HG03469 (cell line): ENCODE results near the gene TLE1.
A peak's percentile ranks its signal among the peaks of the same experiment; 100 is the strongest.
"Not testable (repeated sequence)": the region's sequence is repeated elsewhere in the genome, so short reads cannot be mapped to it uniquely, and the experiment has no call there.

Experiments used
- ATAC-seq: cut with Tn5 transposase; IDR thresholded peaks from one replicate; pipeline ENCODE4 v1.9.1; 2021; ENCODE audit warnings: mild to moderate bottlenecking, moderate library complexity, moderate number of reproducible peaks; ENCODE audit not compliant: unreplicated experiment

Gene TLE1

GRCh38 chr9:81653240-81653639 lies 36.1 kb downstream of the TLE1 start:
- no peak for ATAC-seq

- no peak for ATAC-seq
These were observed 37.2 kb downstream of the TLE1 start for GRCh38 chr9:81652058-81652687.

DNA sequence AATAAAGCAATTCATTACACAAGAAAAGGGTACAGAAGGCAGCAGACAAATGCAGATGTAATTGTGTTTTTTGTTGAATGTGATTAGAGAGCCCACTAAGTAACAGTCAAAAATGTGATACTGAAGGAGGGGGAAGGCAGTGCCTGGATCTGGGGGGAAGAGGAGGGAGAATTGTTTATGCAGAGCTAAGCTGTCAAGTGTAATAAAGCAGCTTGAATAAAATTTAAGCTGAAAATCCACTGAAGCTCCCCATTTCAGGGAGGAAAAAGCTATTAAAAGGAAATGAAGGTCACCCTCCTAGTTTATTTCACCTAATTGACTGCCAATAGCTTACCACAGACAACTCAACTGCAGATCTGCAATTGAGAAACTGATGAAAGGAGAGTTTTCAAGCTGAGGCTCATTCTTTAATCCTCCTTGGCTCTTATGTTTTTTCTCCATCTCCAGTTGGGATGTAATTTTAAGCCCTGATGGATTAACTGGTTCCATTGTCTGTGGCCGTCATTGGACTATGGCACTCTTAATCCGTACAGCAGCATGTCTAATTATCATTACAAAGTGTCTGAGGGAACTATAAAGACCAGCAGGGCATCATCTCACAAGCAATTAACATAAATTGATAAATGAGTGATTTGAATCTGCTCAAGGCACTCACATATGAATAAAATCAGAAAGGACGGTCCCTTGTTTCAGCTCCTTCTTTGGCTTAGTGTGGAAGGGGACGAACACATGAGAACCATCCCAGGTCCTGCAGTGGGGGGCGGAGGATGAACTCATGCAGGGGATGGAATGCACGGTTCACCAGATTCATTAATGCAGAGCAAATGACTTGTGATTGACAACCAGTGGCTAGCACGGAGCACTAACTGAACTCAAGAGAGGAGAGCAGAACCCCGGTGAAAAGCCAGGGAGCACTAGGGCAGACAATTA lies 38.5 kb downstream of the TLE1 start:
- no peak for ATAC-seq

DNA sequence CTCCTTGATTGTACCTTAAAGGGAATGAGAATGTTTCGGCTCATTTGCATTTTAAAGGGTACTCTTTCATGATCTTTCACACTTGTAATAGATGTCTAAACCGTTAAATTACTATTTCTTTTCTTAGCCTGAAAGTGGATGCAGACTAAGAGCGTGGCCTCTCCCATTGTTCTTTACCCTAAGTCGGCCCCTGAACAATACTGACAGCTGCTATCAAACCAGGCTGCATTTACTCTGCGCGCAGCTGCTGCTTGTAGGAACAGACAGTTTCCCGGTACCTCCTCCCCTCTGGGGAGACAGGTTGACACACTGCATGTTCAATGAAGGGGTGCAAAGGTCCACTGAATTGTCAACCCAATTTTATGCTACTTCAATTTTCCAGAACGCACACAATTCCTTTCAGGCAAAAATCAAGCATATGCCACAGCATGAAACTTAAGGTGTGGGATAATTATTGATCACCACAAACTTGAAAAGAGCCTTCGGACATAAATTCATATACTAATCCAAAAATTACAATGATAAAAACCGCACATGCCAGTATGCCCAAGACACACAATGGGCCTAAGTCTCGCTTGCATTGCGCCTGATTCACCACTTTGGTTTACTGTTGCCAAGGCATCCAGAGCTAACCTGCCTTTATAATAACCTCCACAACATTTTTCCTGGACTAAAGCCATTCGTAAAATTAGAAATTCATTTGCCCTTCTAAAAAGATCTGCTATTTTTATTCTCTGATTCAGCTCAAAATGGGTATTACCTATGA lies 39.7 kb downstream of the TLE1 start:
- ATAC-seq: no peak

DNA sequence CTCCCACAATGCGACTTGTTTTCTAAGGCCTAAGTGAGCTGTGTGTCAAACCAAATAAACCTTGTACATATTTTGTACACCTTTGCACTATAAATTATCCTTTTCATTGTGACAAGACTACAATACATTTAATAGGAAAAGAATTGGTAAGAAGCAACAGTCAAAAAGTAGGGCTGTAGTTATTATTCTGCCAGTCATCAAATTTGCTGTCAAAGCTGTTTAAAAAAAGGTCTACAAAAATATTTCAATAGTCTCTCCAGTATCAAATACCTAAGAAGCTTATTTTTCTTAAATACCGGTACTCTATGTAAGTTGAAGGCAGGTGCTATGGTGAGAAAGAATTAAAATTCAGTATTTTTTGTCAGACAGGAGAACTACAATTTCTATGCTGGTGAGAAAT lies 40.5 kb downstream of the TLE1 start:
- no peak for ATAC-seq

- ATAC-seq: no peak
These were observed 43.0 kb downstream of the TLE1 start for GRCh38 chr9:81646337-81646736.

DNA sequence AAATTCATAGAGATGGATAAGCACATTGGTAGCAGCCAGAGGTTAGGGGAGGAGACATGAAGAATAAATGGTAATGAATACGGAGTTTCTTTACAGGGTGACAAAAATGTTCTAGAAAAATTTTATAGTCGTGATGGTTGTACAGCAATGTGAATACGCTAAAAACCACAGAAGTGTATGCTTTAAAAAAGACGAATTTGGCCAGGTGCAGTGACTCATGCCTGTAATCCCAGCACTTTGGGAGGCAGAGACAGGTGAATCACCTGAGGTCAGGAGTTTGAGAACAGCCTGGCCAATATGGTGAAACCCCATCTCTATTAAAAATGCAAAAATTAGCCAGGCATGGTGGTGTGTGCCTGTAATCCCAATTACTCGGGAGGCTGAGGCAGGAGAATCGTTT lies 44.8 kb downstream of the TLE1 start:
- ATAC-seq: not testable (repeated sequence)

DNA sequence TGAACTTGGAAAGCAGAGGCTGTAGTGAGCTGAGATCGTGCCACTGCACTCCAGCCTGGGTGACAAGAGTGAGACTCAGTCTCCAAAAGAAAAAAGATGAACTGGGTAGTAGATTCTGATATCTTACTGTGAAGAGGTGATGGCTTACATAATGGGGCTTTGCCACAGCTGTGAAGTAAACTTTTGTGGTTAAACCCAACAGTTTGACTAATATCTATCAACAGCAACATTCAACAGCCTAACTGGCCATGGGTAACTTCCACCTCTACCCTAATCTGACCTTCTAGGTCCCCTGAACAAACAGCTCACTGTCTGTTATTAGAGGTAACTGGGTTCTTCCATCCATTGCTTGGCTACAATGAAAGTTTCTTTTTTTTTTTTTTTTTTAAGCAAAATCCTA lies 52.1 kb downstream of the TLE1 start:
- ATAC-seq: peak; percentile 82

GRCh38 chr9:81636255-81636599 lies 53.1 kb downstream of the TLE1 start:
- no peak for ATAC-seq

DNA sequence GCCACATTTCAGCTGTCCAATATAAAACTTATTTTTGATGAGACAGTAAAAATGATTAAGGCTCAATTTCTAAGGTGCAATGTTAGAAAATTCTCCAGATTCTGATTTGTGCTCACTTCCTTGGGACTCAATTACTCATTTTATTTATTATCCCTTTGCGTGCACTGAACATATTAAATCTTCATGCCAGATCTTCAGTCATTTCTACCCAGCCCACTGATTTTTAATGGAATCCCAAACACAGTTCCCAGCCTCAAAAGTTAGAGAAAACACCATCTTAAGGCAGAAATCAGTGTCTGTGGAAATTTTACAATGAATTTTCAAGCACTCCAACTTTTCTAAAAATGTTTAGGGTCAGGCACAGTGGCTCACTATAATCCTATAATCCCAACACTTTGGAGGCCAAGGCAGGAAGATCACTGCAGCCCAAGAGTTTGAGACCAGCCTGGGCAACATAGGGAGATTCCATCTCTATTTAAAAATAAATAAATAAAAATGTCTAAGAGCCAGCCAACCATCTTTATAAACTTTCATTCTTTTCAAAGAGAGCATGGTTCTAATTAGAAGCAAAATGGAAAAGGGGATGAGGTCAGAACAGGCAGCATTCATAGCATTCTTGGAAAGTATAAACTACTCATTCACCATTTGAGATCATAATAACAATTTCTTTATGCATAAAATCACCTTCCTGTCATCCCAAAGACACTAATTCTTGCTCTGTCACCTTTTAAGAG lies 53.7 kb downstream of the TLE1 start:
- no peak for ATAC-seq

- no peak for ATAC-seq
These were observed 54.3 kb downstream of the TLE1 start for GRCh38 chr9:81634915-81635516.

- ATAC-seq: no peak
These were observed 55.1 kb downstream of the TLE1 start for GRCh38 chr9:81633952-81634854.

GRCh38 chr9:81632599-81632998 lies 56.7 kb downstream of the TLE1 start:
- no peak for ATAC-seq

DNA sequence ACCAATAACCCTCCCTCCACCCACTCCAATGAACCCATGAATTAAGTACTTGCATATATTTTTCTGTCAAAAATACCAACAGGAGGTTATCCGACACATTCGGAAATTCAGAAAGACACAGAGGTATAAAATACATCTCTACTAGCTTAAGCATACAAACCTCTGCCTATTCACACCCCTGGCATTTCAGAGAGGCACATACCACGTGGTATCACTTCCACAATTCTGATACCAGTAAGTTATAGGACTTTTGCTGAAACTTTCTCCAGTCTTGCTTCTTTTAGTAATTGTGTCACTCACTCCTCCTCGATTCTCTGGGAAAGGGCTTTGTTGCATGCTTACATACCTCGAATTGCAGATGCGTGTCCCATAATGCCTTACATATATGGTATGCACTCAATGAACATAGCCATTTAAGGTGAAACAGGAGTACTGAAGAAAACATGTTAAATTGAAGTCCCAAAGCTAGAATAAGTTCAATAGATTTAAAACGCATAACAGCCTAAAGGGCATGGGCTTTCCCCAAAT lies 58.1 kb downstream of the TLE1 start:
- ATAC-seq: no peak

- ATAC-seq: no peak
These were observed 59.9 kb downstream of the TLE1 start for GRCh38 chr9:81629440-81629839.

- no peak for ATAC-seq
These were observed 60.5 kb downstream of the TLE1 start for GRCh38 chr9:81628897-81629296.

- ATAC-seq: no peak
These were observed 61.9 kb downstream of the TLE1 start for GRCh38 chr9:81627481-81627880.

- ATAC-seq: no peak
These were observed 62.8 kb downstream of the TLE1 start for GRCh38 chr9:81626511-81626910.

GRCh38 chr9:81625969-81626368 lies 63.4 kb downstream of the TLE1 start:
- ATAC-seq: no peak
